H1 (cell line): ENCODE measurements around the gene GCK. TPM values are rescaled to one million over a fixed set of nuclear protein-coding genes. Genes with fewer than 3 reads are reported as not detected.

Experiments
- BCL11A ChIP-seq, 2 experiments: IDR thresholded peaks; one replicate each; pipeline ENCODE4 v1.6.1; 2011; ENCODE audit warnings: low read depth in 2 of 2, low read length in 2 of 2, mild to moderate bottlenecking in 2 of 2
- CHD7 ChIP-seq: fragments of 300-600 bp; sonication (generic); IDR thresholded peaks from 2 replicates; pipeline ENCODE4 v1.7.1; 2012; ENCODE audit warnings: low read length, moderate library complexity, mild to moderate bottlenecking, inconsistent platforms; ENCODE audit not compliant: insufficient replicate concordance
- KDM5A ChIP-seq: fragments of 200-600 bp; IDR thresholded peaks from 2 replicates; pipeline ENCODE4 v1.7.1; 2012; ENCODE audit warnings: mild to moderate bottlenecking, low read length, inconsistent platforms, mixed read lengths
- NRF1 ChIP-seq: IDR thresholded peaks from 2 replicates; pipeline ENCODE4 v1.6.1; 2011; ENCODE audit warnings: mild to moderate bottlenecking, low read depth, low read length, improper control_type of control experiment
- SIN3A ChIP-seq, 2 experiments: IDR thresholded peaks in 1 of 2; conservative IDR thresholded peaks in 1 of 2; 2 replicates each; pipeline ENCODE4 v1.6.1; 2011 to 2012; ENCODE audit warnings: low read length in 2 of 2, improper control_type of control experiment in 1 of 2, low read depth in 1 of 2, mild to moderate bottlenecking in 1 of 2
- TAF1 ChIP-seq: IDR thresholded peaks from 2 replicates; pipeline ENCODE4 v1.6.1; 2011; ENCODE audit warnings: mild to moderate bottlenecking, low read depth, low read length
- USF2 ChIP-seq: IDR thresholded peaks from 2 replicates; pipeline ENCODE4 v1.6.1; 2011; ENCODE audit warnings: low read length, improper control_type of control experiment
- polyA plus RNA-seq, 7 experiments: library from polyadenylated mRNA; depleted of rRNA in 3 of 7; stranded (reverse) in 5 of 7; unstranded in 2 of 7; fragments of >200 nt in 5 of 7; fragments of 200-250 nt in 2 of 7; gene quantifications; 1 replicate in 5 of 7; 2 replicates in 1 of 7; 4 replicates in 1 of 7; pipeline versions ENCODE4 v1.2.1 to v1.2.3, GENCODE V29; 2011 to 2013; ENCODE audit warnings: missing spikeins in 2 of 7, mixed read lengths in 2 of 7
- total RNA-seq: library from RNA; stranded (reverse); fragmentation: NEBNext Ultra II Directional; extraction: Animal tissue kit (Norgen Biotek cat#: 25700); gene quantifications from 2 replicates; pipeline ENCODE4 v1.2.1, GENCODE V29; 2021
- TF ChIP-seq, protein P1 (sequence below): IDR thresholded peaks from 2 replicates; pipeline ENCODE4 v1.6.1; 2012; ENCODE audit warnings: inconsistent platforms

The GCK gene
- total and polyA plus RNA-seq, 2 of the 8 experiments (the other 6 are each of a cell fraction or from before 2014, with no cell fraction given) = 2.4 to 4.9 TPM

- TF ChIP-seq CHD7 (no peak), KDM5A (no peak), TAF1 (no peak), NRF1 (no peak), BCL11A (IDR thresholded peaks at IDR 0.05; ENCODE audit: low read depth in 2 of 2, low read length in 2 of 2) (no peak), USF2 (no peak), SIN3A (conservative IDR thresholded peaks at IDR 0.05 in 1 of 2, IDR thresholded peaks at IDR 0.05 in 1 of 2; ENCODE audit: low read depth in 1 of 2, low read length in 2 of 2) (no peak)
- TF ChIP-seq, protein P1, sequence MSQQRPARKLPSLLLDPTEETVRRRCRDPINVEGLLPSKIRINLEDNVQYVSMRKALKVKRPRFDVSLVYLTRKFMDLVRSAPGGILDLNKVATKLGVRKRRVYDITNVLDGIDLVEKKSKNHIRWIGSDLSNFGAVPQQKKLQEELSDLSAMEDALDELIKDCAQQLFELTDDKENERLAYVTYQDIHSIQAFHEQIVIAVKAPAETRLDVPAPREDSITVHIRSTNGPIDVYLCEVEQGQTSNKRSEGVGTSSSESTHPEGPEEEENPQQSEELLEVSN = no peak
Measured at GRCh38 chr7:44173911-44174693, 15.1 kb downstream of the GCK start (continued).
